Measurements from ENCODE around the gene CBR4.

DNA sequence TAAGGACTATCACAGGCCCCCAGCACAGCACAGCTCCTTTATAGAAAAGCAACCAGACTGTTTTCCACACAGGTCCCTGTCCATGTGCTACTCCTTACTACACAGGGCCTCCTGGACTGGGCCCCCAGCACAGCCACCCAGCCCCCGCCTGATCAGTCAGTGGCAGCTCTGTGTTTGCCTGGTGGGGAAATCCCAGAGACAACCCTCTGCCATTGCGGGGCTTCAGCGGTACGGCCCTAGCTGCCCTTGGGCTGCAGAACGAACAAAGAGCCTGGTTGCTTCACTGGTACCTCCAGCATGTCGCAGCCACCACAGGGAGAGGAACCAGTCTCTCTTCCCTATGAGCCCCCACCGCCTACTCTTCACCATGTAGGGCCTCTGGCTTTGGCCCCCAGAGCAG lies 30.7 kb downstream of the CBR4 start:
- TF ChIP-seq, protein P1, sequence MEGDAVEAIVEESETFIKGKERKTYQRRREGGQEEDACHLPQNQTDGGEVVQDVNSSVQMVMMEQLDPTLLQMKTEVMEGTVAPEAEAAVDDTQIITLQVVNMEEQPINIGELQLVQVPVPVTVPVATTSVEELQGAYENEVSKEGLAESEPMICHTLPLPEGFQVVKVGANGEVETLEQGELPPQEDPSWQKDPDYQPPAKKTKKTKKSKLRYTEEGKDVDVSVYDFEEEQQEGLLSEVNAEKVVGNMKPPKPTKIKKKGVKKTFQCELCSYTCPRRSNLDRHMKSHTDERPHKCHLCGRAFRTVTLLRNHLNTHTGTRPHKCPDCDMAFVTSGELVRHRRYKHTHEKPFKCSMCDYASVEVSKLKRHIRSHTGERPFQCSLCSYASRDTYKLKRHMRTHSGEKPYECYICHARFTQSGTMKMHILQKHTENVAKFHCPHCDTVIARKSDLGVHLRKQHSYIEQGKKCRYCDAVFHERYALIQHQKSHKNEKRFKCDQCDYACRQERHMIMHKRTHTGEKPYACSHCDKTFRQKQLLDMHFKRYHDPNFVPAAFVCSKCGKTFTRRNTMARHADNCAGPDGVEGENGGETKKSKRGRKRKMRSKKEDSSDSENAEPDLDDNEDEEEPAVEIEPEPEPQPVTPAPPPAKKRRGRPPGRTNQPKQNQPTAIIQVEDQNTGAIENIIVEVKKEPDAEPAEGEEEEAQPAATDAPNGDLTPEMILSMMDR (conservative IDR thresholded peaks at IDR 0.05; ENCODE audit: low read depth, low read length), result no peak
- TF ChIP-seq EZH2 (IDR thresholded peaks at IDR 0.05; ENCODE audit: borderline replicate concordance, low read depth, low read length, poor library complexity, severe bottlenecking), result no peak

Data from A673 (cell line).